ENCODE data around the gene FLNB. TPM values are rescaled to one million over a fixed set of nuclear protein-coding genes. Genes with fewer than 3 reads are reported as not detected.

Gene FLNB
- total RNA-seq, 1 donor from 2014 or later = 83.3 TPM

DNA sequence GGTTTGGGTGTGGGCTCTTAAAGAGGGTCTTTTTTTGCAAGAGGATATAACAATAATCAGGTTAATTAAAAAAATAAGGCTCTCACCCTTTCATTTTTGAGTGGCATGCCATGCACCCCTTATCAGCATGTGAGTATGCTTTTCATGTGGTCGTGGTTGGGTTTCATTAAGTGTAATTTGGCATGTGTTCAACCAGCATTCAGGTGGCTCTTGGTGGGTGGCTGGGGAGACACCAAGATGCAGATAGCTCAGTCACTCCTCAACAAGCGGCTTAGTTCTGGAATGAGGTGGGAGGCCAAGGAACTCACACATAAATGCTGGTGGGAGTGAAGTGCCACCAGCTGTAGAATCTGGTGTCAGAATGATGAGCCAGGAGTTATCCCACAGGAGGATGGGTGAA is 66.8 kb downstream of the FLNB start:
- Histone ChIP-seq H3K4me3 (no peak overlapping the region), H3K27me3 (ENCODE audit: low read depth) (no peaks in the 10 kb centered on the region), H3K9me3 (no peaks in the 10 kb centered on the region), H3K36me3 (peaks cover 16% of the 10 kb centered on the region), H3K27ac (no peak overlapping the region), H3K4me1 (no peaks in the 10 kb centered on the region)
- TF ChIP-seq, protein P1, sequence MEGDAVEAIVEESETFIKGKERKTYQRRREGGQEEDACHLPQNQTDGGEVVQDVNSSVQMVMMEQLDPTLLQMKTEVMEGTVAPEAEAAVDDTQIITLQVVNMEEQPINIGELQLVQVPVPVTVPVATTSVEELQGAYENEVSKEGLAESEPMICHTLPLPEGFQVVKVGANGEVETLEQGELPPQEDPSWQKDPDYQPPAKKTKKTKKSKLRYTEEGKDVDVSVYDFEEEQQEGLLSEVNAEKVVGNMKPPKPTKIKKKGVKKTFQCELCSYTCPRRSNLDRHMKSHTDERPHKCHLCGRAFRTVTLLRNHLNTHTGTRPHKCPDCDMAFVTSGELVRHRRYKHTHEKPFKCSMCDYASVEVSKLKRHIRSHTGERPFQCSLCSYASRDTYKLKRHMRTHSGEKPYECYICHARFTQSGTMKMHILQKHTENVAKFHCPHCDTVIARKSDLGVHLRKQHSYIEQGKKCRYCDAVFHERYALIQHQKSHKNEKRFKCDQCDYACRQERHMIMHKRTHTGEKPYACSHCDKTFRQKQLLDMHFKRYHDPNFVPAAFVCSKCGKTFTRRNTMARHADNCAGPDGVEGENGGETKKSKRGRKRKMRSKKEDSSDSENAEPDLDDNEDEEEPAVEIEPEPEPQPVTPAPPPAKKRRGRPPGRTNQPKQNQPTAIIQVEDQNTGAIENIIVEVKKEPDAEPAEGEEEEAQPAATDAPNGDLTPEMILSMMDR (IDR thresholded peaks at IDR 0.05) = no peak
- ATAC-seq (no peak), DNase-seq (no peak)
- intact Hi-C loops (cut with DNase I) = no loop called here

DNA sequence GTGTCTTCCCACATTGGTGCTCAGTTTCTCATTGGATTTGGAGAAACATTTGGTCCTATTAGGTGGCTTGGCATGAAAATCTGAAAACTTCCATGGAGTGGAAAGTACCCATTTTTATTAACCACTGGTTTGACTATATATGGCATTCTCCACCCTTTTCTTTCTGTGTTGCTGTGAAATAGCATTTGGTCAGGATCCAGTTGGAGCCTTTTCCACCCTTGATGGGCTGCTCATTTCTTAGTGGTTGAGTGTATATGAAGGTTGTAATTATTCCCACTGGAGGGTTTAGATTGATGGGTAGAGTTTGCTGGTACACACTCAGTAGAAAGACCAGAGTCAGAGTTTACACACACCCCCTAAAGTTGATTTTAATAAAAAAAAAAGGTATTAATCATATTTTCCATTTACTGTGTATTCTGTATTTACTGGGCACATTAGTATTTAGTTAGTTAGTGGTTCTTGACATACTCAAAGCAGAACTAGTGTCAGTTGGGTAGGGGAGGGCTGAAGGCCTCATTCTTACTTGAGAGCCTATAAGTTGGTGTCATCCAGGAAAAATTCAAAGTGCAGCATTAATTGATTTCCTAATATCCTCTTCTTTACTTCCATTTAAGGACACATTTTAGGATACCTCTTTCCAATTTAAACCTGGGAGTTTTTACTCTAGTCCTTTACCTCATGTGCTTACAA is 69.5 kb downstream of the FLNB start:
- intact Hi-C loops (cut with DNase I) = no loop called here
- no peak for ATAC-seq
- peaks cover 10% of the 10 kb centered on the region for H3K4me1 ChIP-seq
- H3K9me3 ChIP-seq = no peaks in the 10 kb centered on the region
- no peak overlapping the region for H3K27ac ChIP-seq
- TF ChIP-seq, protein P1 (IDR thresholded peaks at IDR 0.05) = no peak
- no peaks in the 10 kb centered on the region for H3K27me3 ChIP-seq (ENCODE audit: low read depth)
- H3K4me3 ChIP-seq = no peak overlapping the region
- no peak for DNase-seq
- peaks cover 20% of the 10 kb centered on the region for H3K36me3 ChIP-seq

DNA sequence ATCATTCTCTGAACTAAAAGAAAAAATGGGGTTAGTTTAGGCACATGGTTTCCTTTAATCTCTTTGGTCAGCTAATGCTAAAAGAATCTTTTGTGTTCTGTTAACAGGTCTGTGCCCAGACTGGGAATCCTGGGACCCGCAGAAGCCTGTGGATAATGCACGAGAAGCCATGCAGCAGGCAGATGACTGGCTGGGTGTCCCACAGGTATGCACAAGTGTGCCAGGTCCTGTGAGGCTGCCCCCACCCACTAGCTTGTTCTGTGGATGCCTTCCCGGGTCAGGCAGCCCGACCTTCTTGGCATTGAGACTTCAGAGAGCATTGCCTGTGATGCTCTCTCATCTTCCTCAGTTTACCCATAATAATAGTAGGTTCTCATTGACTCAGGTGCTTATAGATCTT is 70.4 kb downstream of the FLNB start:
- Histone ChIP-seq H3K27me3 (ENCODE audit: low read depth) (no peaks in the 10 kb centered on the region), H3K36me3 (peaks cover 20% of the 10 kb centered on the region), H3K4me1 (peaks cover 13% of the 10 kb centered on the region), H3K9me3 (no peaks in the 10 kb centered on the region), H3K27ac (no peak overlapping the region), H3K4me3 (no peak overlapping the region)
- intact Hi-C loops (cut with DNase I) = no loop called here
- ATAC-seq = no peak
- TF ChIP-seq, protein P1 (IDR thresholded peaks at IDR 0.05) = no peak
- DNase-seq = no peak

DNA sequence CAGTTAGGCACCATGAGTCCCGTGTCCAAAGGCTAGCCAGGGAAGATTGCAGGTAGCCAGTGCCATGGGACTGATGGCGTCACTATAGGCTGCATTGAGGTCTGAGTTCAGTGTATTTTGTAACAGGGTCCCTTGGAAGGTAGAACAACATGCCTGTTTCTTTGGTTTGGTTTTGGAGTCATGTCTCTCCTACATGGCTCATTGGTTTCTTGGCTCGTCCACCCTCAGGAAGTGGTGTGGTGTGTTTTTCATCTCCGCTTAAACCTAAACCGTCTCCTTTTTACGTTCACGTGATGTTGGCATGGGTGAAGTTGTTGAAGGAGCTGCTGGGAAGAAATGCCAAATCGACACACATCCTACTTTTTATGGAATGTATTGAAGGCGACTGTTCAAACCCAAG is 71.6 kb downstream of the FLNB start:
- Histone ChIP-seq H3K4me3 (no peak overlapping the region), H3K27ac (no peak overlapping the region), H3K9me3 (no peaks in the 10 kb centered on the region), H3K36me3 (peaks cover 20% of the 10 kb centered on the region), H3K27me3 (ENCODE audit: low read depth) (no peaks in the 10 kb centered on the region), H3K4me1 (peaks cover 18% of the 10 kb centered on the region)
- TF ChIP-seq, protein P1 (IDR thresholded peaks at IDR 0.05) = no peak
- no peak for DNase-seq
- intact Hi-C loops (cut with DNase I) = no loop called here
- ATAC-seq = no peak

DNA sequence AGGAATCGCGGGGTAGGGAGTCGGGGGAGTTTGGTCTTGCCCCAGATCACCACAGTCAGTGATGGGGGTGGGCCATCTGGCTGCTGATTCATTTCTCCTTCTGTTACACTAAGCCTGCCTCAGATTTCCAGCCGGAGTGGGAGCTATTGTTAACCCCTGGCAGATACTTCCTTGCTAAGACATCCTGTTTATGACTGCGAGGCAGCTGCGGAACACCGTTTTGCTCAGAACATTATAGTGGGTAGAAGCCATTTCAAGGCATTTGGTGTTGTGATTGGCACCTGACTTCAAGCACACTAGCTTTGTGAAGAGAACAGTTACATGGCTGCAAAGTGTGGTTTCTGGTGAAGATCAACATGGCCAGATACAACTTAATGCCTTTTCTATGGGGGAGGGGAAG is 73.8 kb downstream of the FLNB start:
- no peaks in the 10 kb centered on the region for H3K27me3 ChIP-seq (ENCODE audit: low read depth)
- peaks cover 20% of the 10 kb centered on the region for H3K36me3 ChIP-seq
- intact Hi-C loops (cut with DNase I) = no loop called here
- H3K4me1 ChIP-seq = peaks cover 28% of the 10 kb centered on the region
- TF ChIP-seq, protein P1 (IDR thresholded peaks at IDR 0.05) = no peak
- H3K9me3 ChIP-seq = no peaks in the 10 kb centered on the region
- DNase-seq = no peak
- ATAC-seq = no peak
- no peak overlapping the region for H3K4me3 ChIP-seq
- no peak overlapping the region for H3K27ac ChIP-seq

All from lower lobe of right lung (tissue), 2 donors.